Loucy (cell line): ENCODE data around the gene MLIP.

ENCODE experiments used
- H2AFZ ChIP-seq: fragments of 200-600 bp; sonication (generic); 2 replicates; pipeline ENCODE4 v1.6.0; 2016; ENCODE audit warnings: antibody characterized with exemption, mild to moderate bottlenecking, low read length, moderate library complexity
- H3F3A ChIP-seq: fragments of 200-600 bp; 2 replicates; pipeline ENCODE4 v1.6.0; 2016; ENCODE audit warnings: antibody characterized with exemption, low read depth, mild to moderate bottlenecking
- H3K27me3 ChIP-seq: fragments of 200-600 bp; sonication (generic); 2 replicates; pipeline ENCODE4 v1.6.1; 2014; ENCODE audit warnings: low read length, mild to moderate bottlenecking; ENCODE audit not compliant: insufficient read depth, poor library complexity, severe bottlenecking
- H3K36me3 ChIP-seq: fragments of 200-600 bp; sonication (generic); 2 replicates; pipeline ENCODE4 v1.6.1; 2016; ENCODE audit warnings: low read length; ENCODE audit not compliant: insufficient read depth
- H3K4me1 ChIP-seq: fragments of 200-600 bp; sonication (generic); 2 replicates; pipeline ENCODE4 v1.5.1; 2014; ENCODE audit warnings: low read length, mild to moderate bottlenecking; ENCODE audit not compliant: insufficient read depth, poor library complexity, severe bottlenecking
- H3K4me2 ChIP-seq: fragments of 200-600 bp; sonication (generic); 2 replicates; pipeline ENCODE4 v1.6.0; 2014; ENCODE audit warnings: antibody characterized with exemption, low read length, low read depth, mild to moderate bottlenecking; ENCODE audit not compliant: poor library complexity, severe bottlenecking
- H3K4me3 ChIP-seq: fragments of 200-600 bp; sonication (generic); 2 replicates; pipeline ENCODE4 v1.5.1; 2014; ENCODE audit warnings: low read length, mild to moderate bottlenecking, mixed read lengths; ENCODE audit not compliant: poor library complexity, severe bottlenecking
- H3K79me2 ChIP-seq: fragments of 200-600 bp; sonication (generic); 2 replicates; pipeline ENCODE4 v1.6.1; 2014; ENCODE audit warnings: low read length; ENCODE audit not compliant: insufficient read depth
- H3K9ac ChIP-seq: fragments of 200-600 bp; sonication (generic); 2 replicates; pipeline ENCODE4 v1.6.0; 2014; ENCODE audit warnings: mild to moderate bottlenecking, low read depth, low read length, moderate library complexity; ENCODE audit not compliant: poor library complexity, severe bottlenecking
- H3K9me2 ChIP-seq: fragments of 200-600 bp; sonication (generic); replicated peaks from 2 replicates; pipeline ENCODE4 v1.6.1; 2016; ENCODE audit warnings: low read depth, low read length, mixed read lengths
- H3K9me3 ChIP-seq: fragments of 200-600 bp; sonication (generic); 2 replicates; pipeline ENCODE4 v1.6.1; 2014; ENCODE audit warnings: mild to moderate bottlenecking, antibody characterized with exemption, low read length, low read depth; ENCODE audit not compliant: insufficient read depth
- H4K20me1 ChIP-seq: fragments of 200-600 bp; sonication (generic); 2 replicates; pipeline ENCODE4 v1.6.0; 2014; ENCODE audit warnings: antibody characterized with exemption, low read length, mild to moderate bottlenecking; ENCODE audit not compliant: insufficient read depth, poor library complexity, severe bottlenecking
- CTCF ChIP-seq: fragments of 200-600 bp; sonication (generic); conservative IDR thresholded peaks from 2 replicates; pipeline ENCODE4 v1.5.1; 2014; ENCODE audit warnings: mild to moderate bottlenecking, antibody characterized with exemption, low read length
- EZH2phosphoT487 ChIP-seq: fragments of 200-600 bp; IDR thresholded peaks from 2 replicates; pipeline ENCODE4 v1.6.1; 2018; ENCODE audit warnings: antibody characterized with exemption, mild to moderate bottlenecking, moderate library complexity, borderline replicate concordance

Gene MLIP

GRCh38 chr6:54134935-54135334, 23.7 kb downstream of the MLIP start:
- H3K9me3 ChIP-seq = no peaks in the 10 kb centered on the region
- no peaks in the 10 kb centered on the region for H3F3A ChIP-seq
- no peaks in the 10 kb centered on the region for H3K27me3 ChIP-seq
- H3K4me3 ChIP-seq = no peak overlapping the region
- H4K20me1 ChIP-seq = no peaks in the 10 kb centered on the region
- no peaks in the 10 kb centered on the region for H3K4me1 ChIP-seq
- no peak overlapping the region for H3K4me2 ChIP-seq
- no peaks in the 10 kb centered on the region for H3K9me2 ChIP-seq
- no peak for TF ChIP-seq EZH2phosphoT487
- TF ChIP-seq CTCF = no peak
- no peak overlapping the region for H2AFZ ChIP-seq
- H3K9ac ChIP-seq = no peak overlapping the region
- H3K79me2 ChIP-seq = no peaks in the 10 kb centered on the region
- no peaks in the 10 kb centered on the region for H3K36me3 ChIP-seq

GRCh38 chr6:54135665-54136369, 24.6 kb downstream of the MLIP start:
- Histone ChIP-seq H3K36me3 (no peaks in the 10 kb centered on the region), H4K20me1 (no peaks in the 10 kb centered on the region), H3F3A (no peaks in the 10 kb centered on the region), H3K4me1 (no peaks in the 10 kb centered on the region), H3K27me3 (no peaks in the 10 kb centered on the region), H3K9ac (no peak overlapping the region), H3K9me3 (no peaks in the 10 kb centered on the region), H2AFZ (no peak overlapping the region), H3K79me2 (no peaks in the 10 kb centered on the region), H3K9me2 (no peaks in the 10 kb centered on the region), H3K4me3 (no peak overlapping the region), H3K4me2 (no peak overlapping the region)
- TF ChIP-seq CTCF = no peak
- TF ChIP-seq EZH2phosphoT487 = no peak

- no peak overlapping the region for H3K9ac ChIP-seq
- H3F3A ChIP-seq = no peaks in the 10 kb centered on the region
- H2AFZ ChIP-seq = no peak overlapping the region
Measured at GRCh38 chr6:54138795-54139194, 27.6 kb downstream of the MLIP start.

More at GRCh38 chr6:54138795-54139194, 27.6 kb downstream of the MLIP start:
- no peaks in the 10 kb centered on the region for H3K36me3 ChIP-seq
- TF ChIP-seq CTCF (no peak), EZH2phosphoT487 (no peak)
- no peaks in the 10 kb centered on the region for H3K9me3 ChIP-seq
- H3K4me1 ChIP-seq = no peaks in the 10 kb centered on the region
- no peaks in the 10 kb centered on the region for H3K9me2 ChIP-seq
- H4K20me1 ChIP-seq = no peaks in the 10 kb centered on the region
- no peak overlapping the region for H3K4me3 ChIP-seq
- no peak overlapping the region for H3K4me2 ChIP-seq
- no peaks in the 10 kb centered on the region for H3K27me3 ChIP-seq
- no peaks in the 10 kb centered on the region for H3K79me2 ChIP-seq
